HT1080 (cell line): ENCODE measurements around the gene TTC16. TPM values are rescaled to one million over a fixed set of nuclear protein-coding genes. Genes with fewer than 3 reads are reported as not detected.
"Not testable (repeated sequence)": the region's sequence is repeated elsewhere in the genome, so short reads cannot be mapped to it uniquely, and the experiment has no call there.

ENCODE experiments used
- DNase-seq: peaks from one replicate; pipeline ENCODE4 v3.0.0-alpha.2; 2015; ENCODE audit warnings: low read depth
- total RNA-seq: library from RNA; depleted of rRNA; stranded (reverse); fragments of >200 nt; shearing (Covaris generic); gene quantifications from 2 replicates; pipeline ENCODE4 v1.2.3, GENCODE V29; 2014

The TTC16 gene
- total RNA-seq, 1 experiment from 2014 or later = not detected

GRCh38 chr9:127767909-127768331 is 52.0 kb downstream of the TTC16 start:
- DNase-seq = no peak

- DNase-seq = no peak
Measured at GRCh38 chr9:127768698-127769097, 52.8 kb downstream of the TTC16 start.

- DNase-seq = no peak
Measured at GRCh38 chr9:127769101-127769500, 53.2 kb downstream of the TTC16 start.

- DNase-seq = no peak
Measured at GRCh38 chr9:127769929-127770582, 54.2 kb downstream of the TTC16 start.

GRCh38 chr9:127770583-127770904 is 54.7 kb downstream of the TTC16 start:
- DNase-seq = no peak

- peak; percentile 95 for DNase-seq
Measured at GRCh38 chr9:127770905-127771569, 55.2 kb downstream of the TTC16 start.

GRCh38 chr9:127771570-127772189 is 55.8 kb downstream of the TTC16 start:
- no peak for DNase-seq

- DNase-seq = no peak
Measured at GRCh38 chr9:127772603-127773002, 56.7 kb downstream of the TTC16 start.

- no peak for DNase-seq
Measured at GRCh38 chr9:127773272-127773671, 57.4 kb downstream of the TTC16 start.

GRCh38 chr9:127773981-127774380 is 58.1 kb downstream of the TTC16 start:
- no peak for DNase-seq

- no peak for DNase-seq
Measured at GRCh38 chr9:127776195-127776923, 60.5 kb downstream of the TTC16 start.

GRCh38 chr9:127776924-127777289 is 61.0 kb downstream of the TTC16 start:
- no peak for DNase-seq

- DNase-seq = no peak
Measured at GRCh38 chr9:127777368-127777980, 61.6 kb downstream of the TTC16 start.

- DNase-seq = no peak
Measured at GRCh38 chr9:127778280-127779135, 62.6 kb downstream of the TTC16 start, which contains the start of gene SH2D3C. SH2D3C (minus strand) TSS chr9:127778666; CDS start chr9:127778627, 39 bp downstream.

GRCh38 chr9:127779136-127779981 is 63.5 kb downstream of the TTC16 start:
- no peak for DNase-seq

- DNase-seq = no peak
Measured at GRCh38 chr9:127780126-127780885, 64.4 kb downstream of the TTC16 start.

GRCh38 chr9:127780909-127781308 is 65.0 kb downstream of the TTC16 start:
- DNase-seq = not testable (repeated sequence)
